HG03103 (cell line): Measurements from ENCODE around the gene LGALSL.

Experiments
- ATAC-seq: cut with Tn5 transposase; IDR thresholded peaks from one replicate; pipeline ENCODE4 v1.9.1; 2021; ENCODE audit warnings: low read depth; ENCODE audit not compliant: unreplicated experiment

LGALSL gene

GRCh38 chr2:64492272-64492671 is 38.3 kb downstream of the LGALSL start:
- ATAC-seq = no peak

GRCh38 chr2:64492821-64493220 is 38.9 kb downstream of the LGALSL start:
- no peak for ATAC-seq

- ATAC-seq = no peak
Observed at GRCh38 chr2:64493788-64494187, 39.8 kb downstream of the LGALSL start.

GRCh38 chr2:64498438-64498837 is 44.5 kb downstream of the LGALSL start:
- ATAC-seq = no peak

- ATAC-seq = no peak
Observed at GRCh38 chr2:64500549-64500948, 46.6 kb downstream of the LGALSL start.

- no peak for ATAC-seq
Observed at GRCh38 chr2:64501946-64502345, 48.0 kb downstream of the LGALSL start.

GRCh38 chr2:64502860-64503259 is 48.9 kb downstream of the LGALSL start:
- ATAC-seq = no peak

- ATAC-seq = no peak
Observed at GRCh38 chr2:64504774-64505720, 51.1 kb downstream of the LGALSL start.

- ATAC-seq = no peak
Observed at GRCh38 chr2:64506686-64507085, 52.7 kb downstream of the LGALSL start.
